Glutamatergic neuron (in vitro differentiated cells): ENCODE measurements around the gene UNC50. TPM values are rescaled to one million over a fixed set of nuclear protein-coding genes. Genes with fewer than 3 reads are reported as not detected.

Experiments
- DNase-seq: peaks from one replicate; pipeline ENCODE4 v3.0.0; 2022
- H3K27ac Mint-ChIP-seq: one replicate; pipeline ENCODE4 v1.8.0; 2020; ENCODE audit warnings: mild to moderate bottlenecking, mixed read lengths, inconsistent platforms; ENCODE audit not compliant: unreplicated experiment
- H3K27me3 Mint-ChIP-seq: one replicate; pipeline ENCODE4 v1.8.0; 2020; ENCODE audit warnings: mild to moderate bottlenecking, moderate library complexity, mixed read lengths, inconsistent platforms; ENCODE audit not compliant: unreplicated experiment
- H3K36me3 Mint-ChIP-seq: one replicate; pipeline ENCODE4 v1.8.0; 2020; ENCODE audit warnings: mild to moderate bottlenecking, mixed read lengths, inconsistent platforms; ENCODE audit not compliant: unreplicated experiment
- H3K4me1 Mint-ChIP-seq: one replicate; pipeline ENCODE4 v1.8.0; 2020; ENCODE audit warnings: mild to moderate bottlenecking, low read depth, mixed read lengths, inconsistent platforms; ENCODE audit not compliant: unreplicated experiment
- H3K4me3 Mint-ChIP-seq: one replicate; pipeline ENCODE4 v1.8.0; 2020; ENCODE audit warnings: mild to moderate bottlenecking, mixed read lengths, inconsistent platforms; ENCODE audit not compliant: unreplicated experiment
- H3K9me3 Mint-ChIP-seq: one replicate; pipeline ENCODE4 v1.8.0; 2020; ENCODE audit warnings: mild to moderate bottlenecking, moderate library complexity, mixed read lengths, inconsistent platforms; ENCODE audit not compliant: unreplicated experiment
- total RNA-seq: library from RNA; stranded (reverse); fragmentation: NEBNext Ultra II Directional; extraction: Animal tissue kit (Norgen Biotek cat#: 25700); gene quantifications from one replicate; pipeline ENCODE4 v1.2.1, GENCODE V29; 2021; ENCODE audit not compliant: unreplicated experiment
- TF ChIP-seq, protein P1 (sequence below): fragments of 200-600 bp; sonication (generic); IDR thresholded peaks from one replicate; pipeline ENCODE4 v1.5.0; 2021; ENCODE audit not compliant: partially characterized antibody, unreplicated experiment

Gene UNC50
- total RNA-seq, 1 donor from 2014 or later: 43.0 TPM

DNA sequence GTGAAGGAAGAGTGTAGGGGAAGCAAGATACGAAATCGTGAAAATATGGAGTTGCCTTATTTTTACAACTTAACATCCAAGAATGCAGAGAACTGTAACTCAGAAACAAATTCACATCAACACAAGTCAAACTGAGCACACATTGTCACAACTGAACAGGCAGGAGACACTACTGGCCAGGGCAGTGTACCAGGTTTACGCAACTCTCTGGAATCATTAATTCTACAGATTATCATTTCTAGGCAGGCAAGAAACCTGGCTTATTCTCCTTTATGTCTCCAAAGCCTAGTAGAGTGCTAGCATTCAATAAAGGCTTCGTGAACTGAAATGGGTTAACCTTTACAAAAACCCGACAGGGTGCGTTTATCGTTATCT lies 661 bp upstream of the UNC50 start:
- TF ChIP-seq, protein P1, sequence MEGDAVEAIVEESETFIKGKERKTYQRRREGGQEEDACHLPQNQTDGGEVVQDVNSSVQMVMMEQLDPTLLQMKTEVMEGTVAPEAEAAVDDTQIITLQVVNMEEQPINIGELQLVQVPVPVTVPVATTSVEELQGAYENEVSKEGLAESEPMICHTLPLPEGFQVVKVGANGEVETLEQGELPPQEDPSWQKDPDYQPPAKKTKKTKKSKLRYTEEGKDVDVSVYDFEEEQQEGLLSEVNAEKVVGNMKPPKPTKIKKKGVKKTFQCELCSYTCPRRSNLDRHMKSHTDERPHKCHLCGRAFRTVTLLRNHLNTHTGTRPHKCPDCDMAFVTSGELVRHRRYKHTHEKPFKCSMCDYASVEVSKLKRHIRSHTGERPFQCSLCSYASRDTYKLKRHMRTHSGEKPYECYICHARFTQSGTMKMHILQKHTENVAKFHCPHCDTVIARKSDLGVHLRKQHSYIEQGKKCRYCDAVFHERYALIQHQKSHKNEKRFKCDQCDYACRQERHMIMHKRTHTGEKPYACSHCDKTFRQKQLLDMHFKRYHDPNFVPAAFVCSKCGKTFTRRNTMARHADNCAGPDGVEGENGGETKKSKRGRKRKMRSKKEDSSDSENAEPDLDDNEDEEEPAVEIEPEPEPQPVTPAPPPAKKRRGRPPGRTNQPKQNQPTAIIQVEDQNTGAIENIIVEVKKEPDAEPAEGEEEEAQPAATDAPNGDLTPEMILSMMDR: no peak
- no peak for DNase-seq
- Mint-ChIP-seq H3K27me3 (peaks cover 9% of the 10 kb centered on the region), H3K36me3 (no peaks in the 10 kb centered on the region), H3K4me1 (peaks cover 18% of the 10 kb centered on the region), H3K9me3 (peaks cover 9% of the 10 kb centered on the region), H3K27ac (peak overlapping the region; percentile 78), H3K4me3 (peak overlapping the region; percentile 91)

- Mint-ChIP-seq H3K27ac (peak overlapping the region; percentile 91), H3K4me3 (peak overlapping the region; percentile 91), H3K36me3 (no peaks in the 10 kb centered on the region), H3K27me3 (peaks cover 13% of the 10 kb centered on the region), H3K9me3 (peaks cover 11% of the 10 kb centered on the region), H3K4me1 (peaks cover 18% of the 10 kb centered on the region)
- TF ChIP-seq, protein P1: no peak
- DNase-seq: peak; percentile 43
These were observed 694 bp downstream of the UNC50 start for GRCh38 chr2:98608962-98609604.

DNA sequence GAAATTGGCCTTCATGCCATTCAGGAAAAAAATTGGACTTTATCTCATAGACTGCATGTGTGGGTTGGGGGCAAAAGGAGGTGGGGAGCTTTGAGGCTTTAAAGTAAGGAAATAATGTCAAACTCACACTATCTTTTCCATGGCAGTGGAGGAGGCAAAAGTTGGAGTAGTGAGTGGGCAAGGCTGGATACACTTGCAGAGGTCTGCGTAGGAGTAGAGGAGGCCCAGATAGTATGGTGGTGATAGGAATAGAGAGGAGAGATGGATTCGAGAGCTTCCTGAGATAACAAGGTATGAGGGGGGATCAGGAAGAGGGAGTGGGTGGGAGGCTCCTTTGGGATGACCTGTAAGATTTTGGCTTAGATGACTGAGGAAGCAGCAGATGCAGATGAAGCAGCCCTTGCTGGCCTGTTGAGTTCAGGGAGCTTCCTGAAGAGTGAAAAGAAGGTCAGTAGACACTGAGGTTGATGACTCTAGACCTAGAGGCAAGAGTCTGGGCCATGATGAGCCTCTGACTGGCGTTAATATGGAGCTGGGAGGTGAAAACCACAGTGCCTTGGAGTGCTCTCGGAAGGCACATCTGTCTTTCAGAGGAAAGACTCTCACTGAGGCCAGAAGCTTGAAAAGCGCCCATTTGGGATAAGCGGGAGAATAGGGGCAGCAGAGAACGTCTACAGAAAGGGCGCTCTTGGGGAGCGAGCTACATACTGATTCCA lies 5.8 kb downstream of the UNC50 start:
- peaks cover 6% of the 10 kb centered on the region for H3K27me3 Mint-ChIP-seq
- no peaks in the 10 kb centered on the region for H3K36me3 Mint-ChIP-seq
- peaks cover 6% of the 10 kb centered on the region for H3K4me1 Mint-ChIP-seq
- no peak for DNase-seq
- no peak overlapping the region for H3K27ac Mint-ChIP-seq
- peaks cover 4% of the 10 kb centered on the region for H3K9me3 Mint-ChIP-seq
- TF ChIP-seq, protein P1: no peak
- no peak overlapping the region for H3K4me3 Mint-ChIP-seq

DNA sequence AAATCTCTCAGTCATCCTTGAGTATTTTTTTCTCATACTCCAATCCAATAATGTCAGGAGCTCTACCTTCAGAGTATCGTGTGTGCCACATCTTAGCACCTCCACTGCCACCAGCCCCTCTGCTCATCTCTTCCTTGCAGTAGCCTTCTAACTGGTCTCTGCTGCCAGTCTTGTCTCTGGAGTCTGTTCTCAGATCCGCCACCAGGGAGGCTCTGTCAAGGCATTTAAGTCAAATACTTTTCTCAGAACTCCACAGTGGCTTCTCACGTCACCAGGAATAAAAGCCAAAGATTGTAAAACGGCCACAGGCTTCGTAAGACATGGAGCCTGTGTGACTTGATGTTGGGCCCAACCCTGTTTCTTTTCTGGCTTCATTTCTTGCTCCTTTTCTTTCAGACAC lies 7.1 kb downstream of the UNC50 start:
- Mint-ChIP-seq H3K9me3 (peaks cover 4% of the 10 kb centered on the region), H3K27ac (no peak overlapping the region), H3K4me3 (no peak overlapping the region), H3K27me3 (peaks cover 5% of the 10 kb centered on the region), H3K4me1 (no peaks in the 10 kb centered on the region), H3K36me3 (no peaks in the 10 kb centered on the region)
- TF ChIP-seq, protein P1: no peak
- no peak for DNase-seq

- H3K9me3 Mint-ChIP-seq: peaks cover 4% of the 10 kb centered on the region
- no peaks in the 10 kb centered on the region for H3K4me1 Mint-ChIP-seq
- DNase-seq: no peak
- H3K36me3 Mint-ChIP-seq: no peaks in the 10 kb centered on the region
- H3K4me3 Mint-ChIP-seq: no peak overlapping the region
- H3K27ac Mint-ChIP-seq: no peak overlapping the region
- TF ChIP-seq, protein P1: no peak
- peaks cover 4% of the 10 kb centered on the region for H3K27me3 Mint-ChIP-seq
These were observed 8.8 kb downstream of the UNC50 start for GRCh38 chr2:98617149-98617548.
